ENCODE data around the gene HDHD3. TPM values are rescaled to one million over a fixed set of nuclear protein-coding genes. Genes with fewer than 3 reads are reported as not detected.

Gene HDHD3
- total and polyA plus RNA-seq, 5 donors: 11.0 to 20.0 (median 17.1) TPM

DNA sequence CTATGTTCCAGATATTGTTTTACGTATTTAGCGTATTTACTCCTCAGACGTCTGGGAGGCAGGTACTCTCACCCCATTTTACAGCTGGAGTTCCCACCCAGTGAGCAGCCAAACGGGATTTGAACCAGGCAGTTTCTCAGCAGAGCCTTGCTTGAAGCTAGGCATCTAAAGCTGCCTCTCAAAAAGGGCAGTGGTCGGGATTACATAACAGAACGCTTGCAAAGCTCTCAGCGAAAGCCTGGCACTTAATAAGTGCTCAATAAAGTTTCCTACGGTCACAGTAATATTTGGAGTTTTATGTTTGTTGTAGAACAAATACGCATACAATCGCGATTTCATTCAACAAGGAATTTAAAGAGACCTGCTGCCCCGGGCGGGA lies 27.7 kb downstream of the HDHD3 start:
- H3K4me1 ChIP-seq (ENCODE audit: control insufficient read depth, insufficient read depth, low read length): peaks cover 6% of the 10 kb centered on the region
- peak overlapping the region; percentile 82 for H3K4me3 ChIP-seq (ENCODE audit: low read length)
- H3K27ac ChIP-seq (ENCODE audit: low read length): no peak overlapping the region
- intact Hi-C loops (cut with DNase I): no loop called here
- no peak for DNase-seq
- ATAC-seq: no peak
- no peaks in the 10 kb centered on the region for H3K27me3 ChIP-seq (ENCODE audit: control insufficient read depth, insufficient read depth)
- H3K9me3 ChIP-seq (ENCODE audit: control insufficient read depth, low read length): no peaks in the 10 kb centered on the region
- WGBS: 33% methylated on average over 13 of the region's 13 CpGs

DNA sequence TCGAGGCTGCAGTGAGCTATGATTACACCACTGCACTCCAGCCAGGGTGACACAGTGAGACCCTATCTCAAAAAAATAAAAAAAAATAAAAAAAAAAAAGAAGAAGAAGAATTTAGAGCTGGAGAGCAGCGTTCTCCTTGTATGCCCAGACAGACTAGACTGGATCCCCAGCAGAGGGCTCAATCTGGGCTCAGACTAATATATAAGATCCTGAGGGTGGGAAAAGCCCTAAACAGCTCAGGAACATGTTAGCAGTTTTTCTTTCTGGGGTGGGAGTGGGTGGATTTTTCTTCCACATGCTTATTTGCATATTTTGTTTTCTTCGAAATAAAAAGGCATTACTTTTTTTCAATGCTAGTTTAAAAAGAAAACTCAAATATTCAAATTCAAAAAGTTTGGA lies 28.3 kb downstream of the HDHD3 start:
- Histone ChIP-seq H3K27ac (ENCODE audit: low read length) (no peak overlapping the region), H3K4me1 (ENCODE audit: control insufficient read depth, insufficient read depth, low read length) (peaks cover 6% of the 10 kb centered on the region), H3K9me3 (ENCODE audit: control insufficient read depth, low read length) (no peaks in the 10 kb centered on the region), H3K4me3 (ENCODE audit: low read length) (no peak overlapping the region), H3K27me3 (ENCODE audit: control insufficient read depth, insufficient read depth) (no peaks in the 10 kb centered on the region)
- 87% methylated on average over 3 of the region's 3 CpGs for WGBS
- DNase-seq: no peak
- intact Hi-C loops (cut with DNase I): no loop called here
- ATAC-seq: no peak

DNA sequence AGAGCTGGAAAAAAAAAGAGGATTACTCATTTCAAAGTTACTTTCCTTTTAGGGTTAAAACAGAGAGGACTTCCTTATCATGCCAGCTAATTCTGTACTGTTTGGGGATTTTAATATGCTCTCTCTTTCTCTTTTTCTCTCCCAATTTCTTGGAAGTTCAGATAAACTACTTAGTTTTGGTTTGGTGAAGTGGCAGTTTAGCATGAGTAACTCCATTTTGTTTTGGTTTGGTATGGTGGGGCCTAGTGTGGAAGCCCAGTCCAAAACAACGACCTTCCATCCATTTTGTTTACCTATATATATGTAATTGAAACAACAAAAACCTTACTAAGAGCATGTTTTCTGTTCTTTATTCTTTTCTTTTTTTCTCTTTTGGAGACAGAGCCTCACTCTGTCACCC lies 31.1 kb downstream of the HDHD3 start:
- DNase-seq (no peak), ATAC-seq (no peak)
- no peaks in the 10 kb centered on the region for H3K9me3 ChIP-seq (ENCODE audit: control insufficient read depth, low read length)
- peaks cover 9% of the 10 kb centered on the region for H3K4me1 ChIP-seq (ENCODE audit: control insufficient read depth, insufficient read depth, low read length)
- intact Hi-C loops (cut with DNase I): no loop called here
- H3K4me3 ChIP-seq (ENCODE audit: low read length): no peak overlapping the region
- WGBS: 46% methylated on average over 1 of the region's 1 CpG
- no peak overlapping the region for H3K27ac ChIP-seq (ENCODE audit: low read length)
- H3K27me3 ChIP-seq (ENCODE audit: control insufficient read depth, insufficient read depth): no peaks in the 10 kb centered on the region

DNA sequence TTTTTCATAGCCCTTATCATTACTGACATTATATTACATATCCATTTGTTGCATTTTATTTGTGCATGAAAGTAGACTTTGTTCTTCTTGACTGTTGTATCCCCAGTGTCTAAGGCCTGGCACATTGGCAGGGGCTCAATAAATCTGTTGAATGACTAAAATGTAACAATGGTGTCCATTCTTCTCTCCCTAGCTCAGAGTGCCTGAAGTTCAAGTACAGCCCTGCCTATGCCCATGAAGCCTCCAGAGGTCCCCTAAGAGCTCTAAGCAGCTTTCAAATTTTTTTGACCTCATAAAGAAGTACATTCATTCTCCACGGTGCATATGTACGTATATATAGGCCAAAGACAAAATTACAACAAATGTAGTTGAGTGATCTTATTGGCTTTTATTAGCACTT lies 31.6 kb downstream of the HDHD3 start:
- H3K4me3 ChIP-seq (ENCODE audit: low read length): no peak overlapping the region
- no peak for DNase-seq
- no peak overlapping the region for H3K27ac ChIP-seq (ENCODE audit: low read length)
- peaks cover 8% of the 10 kb centered on the region for H3K4me1 ChIP-seq (ENCODE audit: control insufficient read depth, insufficient read depth, low read length)
- ATAC-seq: no peak
- no peaks in the 10 kb centered on the region for H3K27me3 ChIP-seq (ENCODE audit: control insufficient read depth, insufficient read depth)
- intact Hi-C loops (cut with DNase I): no loop called here
- no peaks in the 10 kb centered on the region for H3K9me3 ChIP-seq (ENCODE audit: control insufficient read depth, low read length)
- WGBS: 68% methylated on average over 2 of the region's 2 CpGs

DNA sequence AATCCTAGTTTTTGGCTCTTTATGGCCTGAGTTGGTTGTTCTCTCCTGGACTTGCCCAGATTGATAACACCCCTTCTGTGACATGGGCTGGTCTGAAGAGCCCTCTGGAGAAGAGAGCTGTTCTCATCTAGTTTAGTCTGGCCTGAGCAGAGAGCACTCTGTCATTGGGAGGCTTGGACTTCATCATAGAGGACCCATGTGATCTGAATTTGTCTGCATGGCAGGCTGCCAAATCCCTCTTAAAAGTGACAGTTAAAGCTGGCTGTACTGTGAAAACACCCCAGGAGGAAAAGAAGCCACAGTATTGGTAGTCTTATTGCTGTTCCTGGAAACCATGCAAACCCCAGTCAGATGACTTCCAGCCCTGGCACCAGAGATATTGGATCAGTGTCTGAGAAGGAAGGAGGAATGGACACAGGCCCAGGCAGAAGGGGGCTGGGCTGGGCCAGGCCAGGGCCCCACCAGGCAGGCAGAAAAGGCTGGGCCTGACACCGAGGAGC lies 33.0 kb downstream of the HDHD3 start:
- H3K27me3 ChIP-seq (ENCODE audit: control insufficient read depth, insufficient read depth): no peaks in the 10 kb centered on the region
- no peak overlapping the region for H3K4me3 ChIP-seq (ENCODE audit: low read length)
- peak overlapping the region; percentile 76 for H3K27ac ChIP-seq (ENCODE audit: low read length)
- intact Hi-C loops (cut with DNase I): no loop called here
- peak; percentile 82 to 89 (median 83) for DNase-seq
- ATAC-seq: peak; percentile 83 to 86
- no peaks in the 10 kb centered on the region for H3K9me3 ChIP-seq (ENCODE audit: control insufficient read depth, low read length)
- WGBS: 10% methylated on average over 1 of the region's 1 CpG
- H3K4me1 ChIP-seq (ENCODE audit: control insufficient read depth, insufficient read depth, low read length): peaks cover 3% of the 10 kb centered on the region

DNA sequence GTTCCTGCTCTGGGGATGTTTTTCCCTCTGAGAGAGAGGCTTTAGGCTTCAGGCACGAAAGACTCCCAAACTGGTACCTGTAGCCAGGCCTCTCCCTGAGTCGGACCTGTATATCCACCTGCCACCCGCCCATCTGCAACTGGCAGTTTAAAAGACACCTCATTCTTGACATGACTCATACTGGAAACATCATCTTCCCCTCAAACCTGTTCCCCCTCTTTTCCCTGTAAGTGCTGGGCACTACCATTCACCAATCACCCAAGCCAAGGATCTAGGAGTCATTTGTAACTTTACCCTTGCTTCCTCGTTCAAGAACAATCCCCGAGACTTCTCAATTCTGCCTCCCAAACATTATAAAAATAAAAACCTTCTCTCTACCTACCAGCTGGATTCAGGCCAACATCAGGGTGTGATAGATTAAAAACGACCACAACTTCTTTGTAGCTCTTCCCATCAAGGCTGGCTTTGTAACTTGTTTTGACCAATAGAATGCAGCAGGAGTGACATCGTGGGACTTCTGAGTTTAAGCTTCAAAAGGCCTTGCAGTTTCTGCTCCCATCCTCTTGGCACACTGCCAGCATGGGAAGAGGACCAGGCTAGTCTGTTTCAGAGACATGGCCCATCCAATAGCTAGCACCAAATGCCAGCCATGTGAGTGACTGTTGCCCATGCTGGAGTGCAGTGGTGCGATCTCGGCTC lies 34.9 kb downstream of the HDHD3 start:
- WGBS: 68% methylated on average over 9 of the region's 9 CpGs
- DNase-seq (peak in 1 of 3 donors; percentile 51), ATAC-seq (no peak)
- Histone ChIP-seq H3K27me3 (ENCODE audit: control insufficient read depth, insufficient read depth) (no peaks in the 10 kb centered on the region), H3K27ac (ENCODE audit: low read length) (no peak overlapping the region), H3K4me1 (ENCODE audit: control insufficient read depth, insufficient read depth, low read length) (peaks cover 3% of the 10 kb centered on the region), H3K4me3 (ENCODE audit: low read length) (no peak overlapping the region), H3K9me3 (ENCODE audit: control insufficient read depth, low read length) (no peaks in the 10 kb centered on the region)
- intact Hi-C loops (cut with DNase I): no loop called here

DNA sequence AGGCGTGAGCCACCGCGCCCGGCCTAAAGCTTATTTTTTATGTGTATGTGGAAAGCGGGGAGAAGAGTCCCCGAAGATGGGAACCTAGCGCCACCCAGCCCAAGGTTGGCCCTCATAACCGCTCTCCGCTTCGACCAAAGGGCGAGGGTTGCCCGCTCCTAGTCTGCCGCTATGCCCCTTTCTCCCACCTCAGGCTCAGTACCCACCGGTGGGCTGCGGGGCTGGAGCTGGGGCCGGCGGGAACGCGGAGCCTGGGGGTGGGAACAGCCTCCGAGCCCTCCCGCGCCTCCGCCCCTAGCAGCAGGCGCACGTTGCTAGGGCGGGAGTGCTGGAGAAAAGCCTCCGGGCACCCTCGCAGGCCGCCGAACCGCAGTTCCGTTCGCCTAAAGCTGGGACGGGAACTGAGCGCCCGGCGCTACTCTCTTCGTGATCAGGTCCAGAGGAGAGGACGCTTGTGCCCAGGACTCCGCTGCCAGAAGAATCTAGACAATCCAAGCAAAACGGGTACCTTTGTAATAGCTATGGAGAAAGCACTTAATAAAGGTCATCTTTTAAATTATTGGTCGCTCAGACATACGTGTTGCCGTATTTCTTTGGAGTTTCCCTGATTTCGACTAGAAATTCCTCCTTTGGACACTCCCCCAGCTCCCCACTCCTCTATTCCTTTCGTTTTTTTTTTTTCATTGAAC lies 36.6 kb downstream of the HDHD3 start, which contains the start of gene WDR31:
Gene WDR31 (minus strand): TSS at position 265 of the 689 bp plus-strand sequence. CDS start 8,253 bp downstream, outside the sequence.
- ATAC-seq (peak; percentile 94 to 95), DNase-seq (peak; percentile 88 to 94 (median 94))
- no peaks in the 10 kb centered on the region for H3K9me3 ChIP-seq (ENCODE audit: control insufficient read depth, low read length)
- peaks cover 3% of the 10 kb centered on the region for H3K4me1 ChIP-seq (ENCODE audit: control insufficient read depth, insufficient read depth, low read length)
- intact Hi-C loops (cut with DNase I): no loop called here
- no peaks in the 10 kb centered on the region for H3K27me3 ChIP-seq (ENCODE audit: control insufficient read depth, insufficient read depth)
- under 1% methylated on average over 46 of the region's 46 CpGs for WGBS
- peak within 1 kb of the TSS; percentile 86 for H3K4me3 ChIP-seq (ENCODE audit: low read length)
- peak within 1 kb of the TSS; percentile 74 for H3K27ac ChIP-seq (ENCODE audit: low read length)

DNA sequence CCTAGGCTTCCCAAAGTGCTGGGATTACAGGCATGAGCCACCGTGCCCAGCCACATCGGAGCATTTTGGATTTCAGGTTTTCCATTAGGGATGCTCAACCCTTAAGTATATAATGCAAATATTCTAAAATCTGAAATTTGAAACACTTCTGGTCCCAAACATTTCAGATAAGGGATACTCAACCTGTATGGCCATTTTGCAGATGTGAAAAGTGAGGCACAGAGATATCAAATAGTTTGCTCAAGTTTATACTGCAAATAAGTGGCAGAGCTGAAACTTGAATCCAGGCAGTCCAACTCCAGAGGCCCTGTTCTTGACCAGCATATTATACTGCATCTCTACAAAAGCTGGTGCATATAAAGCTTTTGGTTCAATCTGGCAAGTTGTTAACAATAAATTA lies 39.1 kb downstream of the HDHD3 start:
- Histone ChIP-seq H3K27ac (ENCODE audit: low read length) (no peak overlapping the region), H3K27me3 (ENCODE audit: control insufficient read depth, insufficient read depth) (no peaks in the 10 kb centered on the region), H3K4me1 (ENCODE audit: control insufficient read depth, insufficient read depth, low read length) (no peaks in the 10 kb centered on the region), H3K4me3 (ENCODE audit: low read length) (no peak overlapping the region), H3K9me3 (ENCODE audit: control insufficient read depth, low read length) (no peaks in the 10 kb centered on the region)
- intact Hi-C loops (cut with DNase I): no loop called here
- 92% methylated on average over 2 of the region's 2 CpGs for WGBS
- no peak for ATAC-seq
- no peak for DNase-seq

DNA sequence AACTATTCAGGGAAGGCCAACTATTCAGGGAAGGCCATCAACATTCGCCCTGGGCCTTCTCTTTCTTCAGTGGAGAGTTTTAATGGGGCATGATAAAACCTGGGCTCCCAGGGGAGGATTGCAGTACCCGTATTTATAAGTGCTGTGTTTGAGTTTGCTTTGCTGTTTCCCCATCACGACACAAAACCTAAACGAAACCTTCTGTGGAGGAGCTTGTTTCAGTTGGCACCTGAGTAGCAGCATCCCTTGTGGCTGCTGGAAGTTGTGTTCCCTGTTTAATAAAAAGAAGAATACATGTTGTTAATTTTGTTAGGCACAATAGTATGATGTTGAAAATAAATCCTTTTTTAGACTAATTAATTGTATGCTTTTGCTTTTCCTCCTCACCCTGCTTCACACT lies 45.0 kb downstream of the HDHD3 start:
- H3K9me3 ChIP-seq (ENCODE audit: control insufficient read depth, low read length): no peaks in the 10 kb centered on the region
- DNase-seq (no peak), ATAC-seq (no peak)
- WGBS: 61% methylated on average over 4 of the region's 4 CpGs
- intact Hi-C loops (cut with DNase I): no loop called here
- H3K4me1 ChIP-seq (ENCODE audit: control insufficient read depth, insufficient read depth, low read length): no peaks in the 10 kb centered on the region
- no peaks in the 10 kb centered on the region for H3K27me3 ChIP-seq (ENCODE audit: control insufficient read depth, insufficient read depth)
- H3K4me3 ChIP-seq (ENCODE audit: low read length): no peak overlapping the region
- H3K27ac ChIP-seq (ENCODE audit: low read length): no peak overlapping the region

DNA sequence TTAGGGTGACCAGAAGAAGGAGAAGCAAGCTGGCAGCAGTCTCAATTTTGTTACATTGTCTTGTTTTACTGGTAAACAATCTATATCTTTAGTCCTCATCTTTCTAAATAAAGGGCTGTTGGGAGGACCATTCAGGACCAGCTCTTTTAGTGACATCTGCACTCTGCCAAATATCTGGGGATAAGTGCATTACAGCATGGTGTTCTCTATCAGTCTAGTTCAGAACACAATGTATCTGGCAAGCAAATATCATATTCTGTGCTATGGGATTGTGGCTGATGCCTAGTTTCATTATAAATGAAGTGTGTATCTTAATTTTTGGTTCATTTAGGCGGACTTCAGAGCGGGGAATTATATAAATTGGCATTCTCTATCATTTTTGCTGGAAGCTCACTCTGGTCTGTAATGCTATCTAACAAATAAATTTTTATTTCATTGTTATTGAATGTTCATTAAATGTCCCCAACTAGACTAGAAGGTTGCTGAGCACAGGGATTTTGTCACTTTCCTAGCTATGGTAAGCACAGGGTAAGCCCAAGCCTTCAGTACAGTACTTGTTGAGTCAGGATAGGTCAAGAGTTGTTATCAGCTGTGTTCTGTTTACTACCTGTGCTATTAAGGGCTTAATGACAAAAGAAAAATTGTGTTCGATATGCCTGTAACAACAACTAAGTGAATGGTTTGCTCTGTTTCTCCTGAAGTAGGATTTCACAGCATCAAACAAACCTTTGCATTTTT lies 48.6 kb downstream of the HDHD3 start:
- H3K9me3 ChIP-seq (ENCODE audit: control insufficient read depth, low read length): no peaks in the 10 kb centered on the region
- no peak for DNase-seq
- H3K4me3 ChIP-seq (ENCODE audit: low read length): no peak overlapping the region
- intact Hi-C loops (cut with DNase I): no loop called here
- peak overlapping the region; percentile 52 for H3K27ac ChIP-seq (ENCODE audit: low read length)
- no peaks in the 10 kb centered on the region for H3K4me1 ChIP-seq (ENCODE audit: control insufficient read depth, insufficient read depth, low read length)
- no peaks in the 10 kb centered on the region for H3K27me3 ChIP-seq (ENCODE audit: control insufficient read depth, insufficient read depth)
- ATAC-seq: peak in 1 of 2 donors; percentile 86
- WGBS: 90% methylated on average over 3 of the region's 3 CpGs

DNA sequence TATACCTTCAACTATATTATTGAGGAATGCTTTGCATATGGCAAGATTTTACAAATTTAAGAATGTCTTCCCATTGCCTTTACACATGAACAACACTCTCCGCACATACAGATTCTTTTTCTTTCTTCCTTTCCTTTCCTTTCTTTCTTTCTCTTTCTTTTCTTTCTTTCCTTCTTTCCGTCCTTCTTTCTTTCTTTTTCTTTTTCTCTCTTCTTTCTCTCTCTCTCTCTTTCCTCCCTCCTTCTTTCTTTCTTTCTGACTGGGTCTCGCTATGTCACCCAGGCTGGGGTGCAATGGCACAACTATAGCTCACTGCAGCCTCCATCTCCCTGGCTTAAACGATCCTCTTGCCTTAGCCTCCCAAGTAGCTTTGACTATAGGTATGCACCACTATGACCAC lies 50.6 kb downstream of the HDHD3 start:
- intact Hi-C loops (cut with DNase I): no loop called here
- Histone ChIP-seq H3K27me3 (ENCODE audit: control insufficient read depth, insufficient read depth) (no peaks in the 10 kb centered on the region), H3K27ac (ENCODE audit: low read length) (no peak overlapping the region), H3K4me1 (ENCODE audit: control insufficient read depth, insufficient read depth, low read length) (no peaks in the 10 kb centered on the region), H3K4me3 (ENCODE audit: low read length) (no peak overlapping the region), H3K9me3 (ENCODE audit: control insufficient read depth, low read length) (no peaks in the 10 kb centered on the region)
- 97% methylated on average over 4 of the region's 4 CpGs for WGBS
- DNase-seq (no peak), ATAC-seq (no peak)

All from right cardiac atrium (tissue), 5 donors.